Measurements from ENCODE around the gene RARB.

GRCh38 chr3:25576831-25577454 is 148.9 kb downstream of the RARB start:
- no peak for TF ChIP-seq CTCF (optimal IDR thresholded peaks at IDR 0.05 in 1 of 3, IDR thresholded peaks at IDR 0.05 in 1 of 3, conservative IDR thresholded peaks at IDR 0.05 in 1 of 3; ENCODE audit: extremely low read depth in 1 of 3, insufficient read depth in 2 of 3, low read length in 3 of 3)
- no peak for TF ChIP-seq EZH2 (IDR thresholded peaks at IDR 0.05; ENCODE audit: low read length)
